RWPE1 (cell line): ENCODE measurements around the gene TACR2.

Experiments used
- CTCF ChIA-PET: fragments of 350-600 bp; sonication (Branson Sonifier 250); formaldehyde crosslinking; extraction: SDS; loops from one replicate; lab custom pipeline; 2021; lab: Yijun Ruan, JAX
- POLR2A ChIA-PET: fragments of 400-600 bp; formaldehyde crosslinking; extraction: SDS; loops from one replicate; lab custom pipeline; 2020; ENCODE audit warnings: antibody characterized with exemption; ENCODE audit not compliant: low non-redundant PET; lab: Yijun Ruan, JAX
- DNase-seq: peaks from one replicate; pipeline ENCODE4 v3.0.0; 2012; ENCODE audit warnings: low spot score
- H3K27ac ChIP-seq: fragments of 450-650 bp; 2 replicates; pipeline ENCODE4 v1.5.1; 2017
- CTCF ChIP-seq: fragments of 450-650 bp; conservative IDR thresholded peaks from 2 replicates; pipeline ENCODE4 v1.5.1; 2017; ENCODE audit warnings: low read depth, mild to moderate bottlenecking

The TACR2 gene

GRCh38 chr10:69445041-69445440 lies 28.3 kb upstream of the TACR2 start:
- DNase-seq = no peak
- no peak for TF ChIP-seq CTCF
- POLR2A ChIA-PET = no interaction called here
- CTCF ChIA-PET = interaction anchor here (0.6 to 1.0 kb wide), 3 partner anchors 37 to 1316 kb away, joined by 3 to 4 read pairs (median 3); no protein-coding TSS in a partner anchor
- H3K27ac ChIP-seq = no peak overlapping the region

DNA sequence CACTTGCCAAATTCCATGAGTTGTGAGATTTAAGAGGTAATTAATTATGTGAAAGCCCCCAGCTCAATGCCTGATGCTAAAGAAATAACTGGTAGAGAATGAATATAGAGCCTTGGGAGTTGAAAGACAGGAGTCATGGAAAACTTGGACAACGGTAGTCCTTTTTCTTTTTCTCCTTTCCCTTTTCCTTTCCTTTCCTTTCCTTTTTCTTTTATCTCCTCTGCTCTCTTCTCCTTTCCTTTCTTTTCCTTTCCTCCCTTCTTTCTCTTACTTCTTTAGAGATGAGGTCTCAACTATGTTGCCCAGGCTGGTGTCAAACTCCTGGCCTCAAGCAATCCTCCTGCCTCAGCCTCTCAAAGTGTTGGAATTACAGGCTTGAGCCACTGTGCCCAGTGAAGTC lies 26.6 kb upstream of the TACR2 start:
- ChIA-PET CTCF (interaction anchor here (0.6 kb wide), 1 partner anchor 193 kb away, joined by 6 read pairs; no protein-coding TSS in a partner anchor), POLR2A (no interaction called here)
- H3K27ac ChIP-seq = no peak overlapping the region
- no peak for DNase-seq
- no peak for TF ChIP-seq CTCF

- peak; percentile 62 for DNase-seq
- CTCF ChIA-PET = interaction anchor here (0.6 to 2.0 kb wide), 4 partner anchors 10 to 67 kb away, joined by 4 to 12 read pairs (median 6); no protein-coding TSS in a partner anchor
- POLR2A ChIA-PET = no interaction called here
- peak overlapping the region; percentile 95 for H3K27ac ChIP-seq
- no peak for TF ChIP-seq CTCF
Measured at GRCh38 chr10:69439813-69440506, 23.2 kb upstream of the TACR2 start.

DNA sequence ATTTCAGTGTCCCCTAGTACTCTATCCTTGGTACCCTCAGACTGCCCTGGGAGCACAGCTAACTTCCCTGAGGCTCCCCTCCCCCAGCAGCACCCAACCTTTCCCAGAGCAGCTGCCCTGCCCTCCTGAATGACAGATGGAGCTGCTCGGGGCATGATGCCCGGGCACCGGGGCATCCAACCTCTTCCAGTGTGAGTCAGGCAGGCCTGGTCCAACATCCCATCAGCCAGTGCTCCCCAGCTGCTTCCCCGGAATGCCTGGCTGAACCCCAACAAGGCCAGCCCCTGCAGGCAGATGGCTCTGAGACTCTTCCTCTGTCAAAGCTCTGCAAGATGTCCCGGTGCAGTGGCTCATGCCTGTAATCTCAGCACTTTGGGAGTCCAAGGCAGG lies 22.6 kb upstream of the TACR2 start:
- ChIA-PET CTCF (interaction anchor here (0.7 to 2.0 kb wide), 3 partner anchors 12 to 68 kb away, joined by 3 to 12 read pairs (median 4); partner anchors contain the start of gene TSPAN15), POLR2A (no interaction called here)
- no peak for TF ChIP-seq CTCF
- DNase-seq = peak; percentile 92
- peak overlapping the region; percentile 95 for H3K27ac ChIP-seq

DNA sequence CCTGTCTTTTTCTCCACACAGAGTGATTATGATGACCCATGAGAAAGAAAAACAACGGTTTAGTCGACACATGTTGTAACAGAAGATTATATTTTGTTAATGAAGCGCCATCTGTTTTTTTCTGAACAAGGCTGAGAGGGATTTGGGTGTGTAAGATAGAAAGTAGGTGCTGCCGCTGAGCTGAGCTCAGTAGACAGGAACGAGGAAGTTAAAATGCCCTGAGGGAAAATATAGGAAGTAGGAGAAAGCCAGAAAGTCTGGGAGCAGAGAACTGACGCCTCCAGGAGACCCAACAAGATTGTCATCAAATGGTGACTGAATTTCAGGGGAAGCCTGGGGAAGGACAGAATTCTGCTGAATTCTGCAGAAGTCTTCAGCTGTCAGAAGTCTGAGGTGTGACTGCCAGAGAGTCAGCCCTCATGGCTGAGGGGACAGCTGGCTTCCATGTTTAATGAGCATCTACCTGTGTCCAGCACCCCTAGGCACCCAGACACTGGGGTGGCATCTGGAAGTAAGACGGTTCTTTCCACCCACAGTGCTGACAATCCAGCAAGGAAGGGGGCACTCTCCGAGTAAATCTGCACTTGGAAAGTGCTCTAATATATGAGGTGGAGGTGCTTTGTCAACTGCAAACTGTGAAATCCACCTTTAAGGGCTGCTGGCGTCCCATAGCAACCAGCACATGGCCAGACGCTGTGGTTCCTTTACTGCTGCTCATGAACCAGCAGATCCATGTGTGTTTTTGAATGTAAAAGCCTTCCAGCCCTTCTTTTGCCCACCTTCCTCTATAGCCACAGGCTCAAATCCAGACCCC lies 22.0 kb upstream of the TACR2 start:
- CTCF ChIA-PET = interaction anchor here (0.5 to 2.0 kb wide), 7 partner anchors 8 to 76 kb away, joined by 3 to 12 read pairs (median 3); partner anchors contain the start of gene TSPAN15
- no peak for TF ChIP-seq CTCF
- H3K27ac ChIP-seq = peak overlapping the region; percentile 95
- POLR2A ChIA-PET = no interaction called here
- peak; percentile 83 for DNase-seq
